Epithelial cell of esophagus (primary cell): ENCODE measurements around the gene CLIP3.
"Not testable (repeated sequence)": the region's sequence is repeated elsewhere in the genome, so short reads cannot be mapped to it uniquely, and the experiment has no call there.

Experiments
- DNase-seq: peaks from one replicate; pipeline ENCODE4 v3.0.0; 2010; ENCODE audit warnings: low read depth
- H3K4me3 ChIP-seq: 2 replicates; pipeline ENCODE4 v1.5.1; 2011; ENCODE audit warnings: mild to moderate bottlenecking, low read length, control low read depth
- CTCF ChIP-seq: IDR thresholded peaks from 2 replicates; pipeline ENCODE4 v1.5.1; 2011; ENCODE audit warnings: low read depth, mild to moderate bottlenecking, low read length, control low read depth, inconsistent platforms; ENCODE audit not compliant: insufficient read depth; ENCODE audit errors: missing control alignments

Gene CLIP3

DNA sequence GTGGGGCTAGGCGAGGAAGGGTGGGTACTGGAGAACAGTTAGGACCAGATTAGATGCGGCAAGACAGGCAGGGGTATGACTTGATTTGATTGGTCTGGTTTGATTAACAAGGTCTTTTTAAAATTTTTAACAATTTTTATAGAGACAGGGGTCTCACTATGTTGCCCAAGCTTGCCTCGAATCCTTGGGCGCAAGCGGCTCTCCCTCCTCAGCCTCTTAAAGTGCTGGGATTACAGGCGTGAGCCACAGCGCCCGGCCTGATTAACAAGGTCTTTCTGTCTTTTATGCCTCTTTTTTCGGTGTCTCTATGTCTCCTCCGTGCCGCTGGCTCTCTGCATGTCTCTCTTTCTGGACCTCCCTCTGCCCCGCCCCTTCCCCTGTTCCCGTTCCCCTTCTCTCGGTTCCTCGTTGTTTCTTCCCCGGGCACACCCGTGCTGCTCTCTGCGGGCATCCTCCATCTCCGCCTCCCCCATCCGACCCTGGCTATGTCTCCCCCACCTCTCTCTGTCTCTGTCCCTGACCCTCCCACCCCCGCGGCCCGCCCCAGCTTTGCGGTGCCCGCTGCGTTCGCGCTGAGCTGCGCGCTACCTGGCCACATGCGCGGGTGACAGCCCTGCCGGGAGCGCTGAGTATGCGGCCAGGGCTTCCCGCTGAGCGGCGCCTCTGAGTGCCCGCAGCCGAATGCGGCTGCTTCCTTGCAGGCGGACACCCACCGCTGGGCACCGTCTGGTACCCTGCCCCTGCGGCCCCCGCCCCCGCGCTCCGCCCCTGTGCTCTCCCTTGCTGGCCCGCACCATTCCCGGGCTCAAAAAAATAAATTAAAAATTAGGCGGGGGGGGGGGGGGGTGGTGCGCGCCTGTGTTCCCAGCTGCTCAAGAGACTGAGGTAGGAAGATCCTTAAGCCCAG is 45.8 kb downstream of the CLIP3 start:
- no peak for DNase-seq
- H3K4me3 ChIP-seq: peak overlapping the region; percentile 22
- TF ChIP-seq CTCF: no peak

DNA sequence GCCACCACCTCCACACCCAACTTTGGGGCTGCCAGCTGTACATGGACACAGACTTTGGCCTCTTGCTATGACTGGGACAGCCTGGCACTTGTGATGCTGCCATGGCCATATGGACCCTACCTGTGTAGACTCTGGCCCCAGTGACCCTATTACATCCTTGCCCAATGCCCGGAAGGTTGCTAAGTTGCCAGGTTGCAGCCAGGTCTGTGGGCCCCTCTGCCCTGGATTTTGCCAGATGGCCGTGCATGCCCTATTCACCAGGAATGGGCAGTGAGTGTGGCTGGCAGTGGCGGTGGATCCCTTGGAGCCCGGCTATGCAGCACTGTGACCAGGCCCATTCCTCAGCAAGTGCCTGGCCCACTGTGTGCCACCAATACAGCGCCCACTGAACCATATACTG is 46.6 kb downstream of the CLIP3 start:
- no peak for DNase-seq
- H3K4me3 ChIP-seq: no peak overlapping the region
- TF ChIP-seq CTCF: no peak

DNA sequence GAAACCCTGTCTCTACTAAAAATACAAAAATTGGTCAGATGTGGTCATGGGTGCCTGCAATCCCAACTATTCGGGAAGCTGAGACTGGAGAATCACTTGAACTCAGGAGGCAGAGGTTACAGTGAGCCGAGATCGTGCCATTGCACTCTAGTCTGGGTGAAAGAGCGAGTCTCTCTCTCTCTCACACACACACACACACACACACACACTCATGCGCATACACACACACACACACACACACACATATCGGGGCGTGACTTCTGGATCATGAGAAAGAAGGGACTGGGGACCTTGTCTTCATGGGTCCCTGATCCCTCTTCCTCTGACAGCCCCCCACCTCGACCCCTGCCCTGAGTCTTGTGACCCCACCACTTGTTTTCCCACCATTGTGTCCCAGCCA is 49.5 kb downstream of the CLIP3 start:
- no peak overlapping the region for H3K4me3 ChIP-seq
- DNase-seq: no peak
- TF ChIP-seq CTCF: no peak

DNA sequence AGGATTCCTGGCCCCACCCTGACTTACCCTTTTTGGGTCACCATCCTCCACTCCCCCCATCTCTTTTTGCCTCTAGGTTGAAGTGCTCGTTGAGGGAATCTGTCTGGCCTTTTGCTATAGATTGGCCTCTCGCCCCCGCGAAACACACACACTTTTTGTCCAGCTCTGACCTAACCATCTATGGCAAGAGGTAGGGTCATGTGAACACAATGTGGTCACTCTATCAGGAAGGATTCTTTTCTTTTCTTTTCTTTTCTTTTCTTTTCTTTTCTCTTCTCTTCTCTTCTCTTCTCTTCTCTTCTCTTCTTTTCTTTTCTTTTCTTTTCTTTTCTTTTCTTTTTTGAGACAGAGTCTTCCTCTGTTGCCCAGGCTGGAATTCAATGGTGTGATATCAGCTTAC is 51.7 kb downstream of the CLIP3 start:
- H3K4me3 ChIP-seq, DNase-seq: not testable (repeated sequence)

DNA sequence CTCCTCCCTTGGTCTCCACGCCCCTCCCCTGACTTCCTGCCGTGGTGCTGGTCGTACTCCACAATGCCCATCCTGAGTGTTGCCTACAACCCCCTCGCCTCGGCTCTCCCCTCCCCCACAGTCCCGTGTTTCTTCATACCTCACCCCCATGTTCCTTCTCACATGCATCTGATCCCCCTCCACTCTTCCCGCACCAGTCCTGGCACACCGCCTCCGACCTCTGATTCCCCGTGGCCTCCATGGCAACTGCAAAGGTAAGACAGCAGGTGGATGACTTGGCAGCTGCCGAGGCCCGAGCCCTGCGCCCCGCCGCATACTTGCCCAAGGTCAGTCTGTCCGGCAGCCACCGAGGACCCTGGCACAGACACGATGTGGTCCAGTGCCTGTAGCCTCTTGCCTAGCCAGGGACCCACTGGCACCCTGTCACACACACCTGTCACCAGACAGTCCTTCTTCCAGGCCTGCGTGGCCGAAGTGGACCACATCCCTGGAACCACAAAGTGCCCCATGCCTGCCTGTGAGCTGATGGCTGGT is 53.8 kb downstream of the CLIP3 start:
- no peak for DNase-seq
- TF ChIP-seq CTCF: no peak
- H3K4me3 ChIP-seq: no peak overlapping the region

DNA sequence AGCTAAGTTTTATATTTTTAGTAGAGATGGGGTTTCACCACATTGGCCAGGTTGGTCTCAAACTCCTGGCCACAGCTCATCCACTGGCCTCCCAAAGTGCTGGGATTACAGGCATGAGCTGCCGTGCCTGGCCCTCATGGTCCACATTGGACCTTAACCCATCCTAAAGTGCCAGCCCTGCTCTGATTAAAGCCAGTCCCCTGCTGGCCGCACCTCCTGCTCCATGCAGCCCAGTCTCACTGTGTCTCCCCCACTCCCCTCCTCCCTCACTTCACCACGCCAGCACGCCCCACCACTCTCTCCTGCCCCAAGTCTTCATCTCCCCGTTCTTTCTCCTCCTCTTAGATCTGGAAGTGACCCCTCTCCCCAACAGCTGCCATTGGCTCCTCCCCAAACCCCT is 54.4 kb downstream of the CLIP3 start:
- no peak for DNase-seq
- TF ChIP-seq CTCF: no peak

DNA sequence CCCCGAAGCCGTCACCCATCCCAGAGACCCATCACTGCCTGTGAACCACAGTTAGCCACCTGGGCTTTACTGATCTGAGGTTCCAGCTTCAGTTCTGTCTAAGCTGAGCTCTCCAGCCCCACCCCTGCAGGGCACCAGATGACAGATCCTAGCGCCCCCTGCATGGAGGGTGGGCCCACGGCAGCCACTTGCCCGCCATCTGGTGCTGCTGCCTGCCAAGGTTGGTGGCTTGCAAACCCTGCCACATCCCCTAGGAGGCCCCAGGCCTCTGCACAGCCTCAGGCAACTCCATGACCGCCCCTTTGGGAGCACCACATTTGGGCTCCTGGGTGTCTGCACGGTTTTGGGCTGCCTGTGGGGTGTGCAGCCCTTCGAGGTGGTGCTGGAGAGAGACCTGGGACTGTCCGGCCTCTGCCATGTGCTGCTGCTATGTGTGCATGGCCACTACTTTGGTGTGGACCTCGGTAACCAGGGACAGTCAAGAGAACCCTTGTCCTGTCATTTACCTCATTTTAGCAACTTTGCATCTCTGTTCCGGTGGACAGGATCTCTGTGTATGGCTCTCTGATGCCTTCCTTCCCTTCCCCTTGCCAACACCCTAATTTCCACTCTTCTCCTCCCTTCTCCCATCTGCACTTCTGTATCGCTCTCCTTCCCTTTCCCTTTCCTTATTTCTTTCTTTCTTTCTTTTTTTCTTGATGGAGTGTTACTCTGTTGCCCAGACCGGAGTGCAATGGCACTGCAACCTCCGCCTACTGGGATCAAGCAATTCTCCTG is 55.0 kb downstream of the CLIP3 start:
- H3K4me3 ChIP-seq: no peak overlapping the region
- DNase-seq: no peak
- no peak for TF ChIP-seq CTCF

More for the DNA sequence above, 54.4 kb downstream of the CLIP3 start:
- no peak overlapping the region for H3K4me3 ChIP-seq
